ENCODE measurements around the gene ZSWIM4. TPM values are rescaled to one million over a fixed set of nuclear protein-coding genes. Genes with fewer than 3 reads are reported as not detected.
A peak's percentile ranks its signal among the peaks of the same experiment; 100 is the strongest.

The ZSWIM4 gene
- total and polyA plus RNA-seq, 10 donors = 1.5 to 14.8 (median 7.7) TPM

DNA sequence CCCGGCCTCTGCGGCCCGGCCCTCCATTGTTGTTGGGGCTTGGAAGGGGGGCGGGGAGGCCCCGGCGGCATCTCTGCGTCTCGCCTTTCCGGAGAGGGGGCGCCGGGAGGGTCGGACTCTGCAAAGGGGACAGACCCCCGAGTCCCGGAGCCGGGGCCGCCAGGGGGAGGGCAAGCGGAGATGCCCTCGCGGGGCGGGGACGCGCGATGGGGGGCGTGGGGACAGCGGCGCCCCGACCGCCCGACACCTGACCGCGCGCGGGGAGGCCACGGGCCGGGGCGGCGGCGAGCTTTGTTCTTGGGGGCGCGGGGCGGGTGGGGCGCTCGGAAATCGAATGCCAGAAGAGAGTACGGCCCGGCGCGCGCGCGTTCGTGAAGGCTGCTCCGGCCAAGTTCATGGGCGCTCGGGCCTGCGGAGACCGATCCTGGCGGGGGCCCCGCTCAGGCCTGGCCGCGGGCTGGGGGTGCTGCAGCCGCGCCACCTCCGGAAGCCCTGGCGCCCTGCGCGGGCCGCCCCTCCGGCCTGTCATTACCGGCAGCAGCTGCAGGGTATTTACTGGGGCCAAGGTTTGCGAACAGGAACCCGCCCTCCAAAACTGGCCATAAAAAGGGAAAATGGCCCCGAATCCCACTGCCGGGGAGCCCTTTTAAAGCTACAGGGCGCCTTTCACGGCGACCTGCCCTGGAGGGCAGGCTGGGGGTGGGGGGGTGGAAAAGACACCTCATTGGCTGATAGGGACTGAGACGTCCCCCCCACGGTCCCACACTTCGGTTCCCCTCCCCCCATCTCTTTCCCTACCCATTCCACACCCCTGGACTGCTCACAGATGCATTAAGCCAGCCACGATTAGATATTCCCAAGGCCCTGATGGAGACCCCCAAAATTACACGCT, 70.6 kb downstream of the ZSWIM4 start:
- DNase-seq = peak; percentile 78
- intact Hi-C loops (cut with DNase I; ENCODE audit: low total_unique reads) = loop anchor here (10.0 kb wide), 1 partner anchor 591 kb away; no protein-coding TSS in a partner anchor
- WGBS, 5 donors = 2 to 6% (median 2%) methylated on average over 20 to 82 of the region's 82 CpGs
- Histone ChIP-seq H3K4me3 (peak overlapping the region; percentile 33 to 78 (median 48)), H3K9me3 (no peaks in the 10 kb centered on the region), H3K4me1 (peaks cover 5 to 51% (median 39%) of the 10 kb centered on the region in 6 donors), H3K36me3 (no peaks in the 10 kb centered on the region), H3K27me3 (replicated peaks in 1 of 7) (peaks cover 0 to 60% (median 20%) of the 10 kb centered on the region in 7 donors), H3K27ac (peak overlapping the region in 2 of 8 donors; percentile 11 to 14)
- peak in 2 of 3 donors; percentile 43 to 48 for TF ChIP-seq POLR2AphosphoS5 (IDR thresholded peaks at IDR 0.05)
- no peak for TF ChIP-seq POLR2A (IDR thresholded peaks at IDR 0.05)
- TF ChIP-seq, protein P1, sequence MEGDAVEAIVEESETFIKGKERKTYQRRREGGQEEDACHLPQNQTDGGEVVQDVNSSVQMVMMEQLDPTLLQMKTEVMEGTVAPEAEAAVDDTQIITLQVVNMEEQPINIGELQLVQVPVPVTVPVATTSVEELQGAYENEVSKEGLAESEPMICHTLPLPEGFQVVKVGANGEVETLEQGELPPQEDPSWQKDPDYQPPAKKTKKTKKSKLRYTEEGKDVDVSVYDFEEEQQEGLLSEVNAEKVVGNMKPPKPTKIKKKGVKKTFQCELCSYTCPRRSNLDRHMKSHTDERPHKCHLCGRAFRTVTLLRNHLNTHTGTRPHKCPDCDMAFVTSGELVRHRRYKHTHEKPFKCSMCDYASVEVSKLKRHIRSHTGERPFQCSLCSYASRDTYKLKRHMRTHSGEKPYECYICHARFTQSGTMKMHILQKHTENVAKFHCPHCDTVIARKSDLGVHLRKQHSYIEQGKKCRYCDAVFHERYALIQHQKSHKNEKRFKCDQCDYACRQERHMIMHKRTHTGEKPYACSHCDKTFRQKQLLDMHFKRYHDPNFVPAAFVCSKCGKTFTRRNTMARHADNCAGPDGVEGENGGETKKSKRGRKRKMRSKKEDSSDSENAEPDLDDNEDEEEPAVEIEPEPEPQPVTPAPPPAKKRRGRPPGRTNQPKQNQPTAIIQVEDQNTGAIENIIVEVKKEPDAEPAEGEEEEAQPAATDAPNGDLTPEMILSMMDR (IDR thresholded peaks at IDR 0.05 in 8 of 11, conservative IDR thresholded peaks at IDR 0.05 in 3 of 11) = peak in 1 of 11 experiments; percentile 6

- intact Hi-C loops (cut with DNase I; ENCODE audit: low total_unique reads) = loop anchor here (10.0 kb wide), 1 partner anchor 592 kb away; no protein-coding TSS in a partner anchor
Measured at GRCh38 chr19:13866463-13867046, 71.3 kb downstream of the ZSWIM4 start.

GRCh38 chr19:13868663-13869062, 73.4 kb downstream of the ZSWIM4 start:
- intact Hi-C loops (cut with DNase I; ENCODE audit: low total_unique reads) = loop anchor here (10.0 kb wide), 1 partner anchor 594 kb away; no protein-coding TSS in a partner anchor
- TF ChIP-seq, protein P1 (IDR thresholded peaks at IDR 0.05 in 8 of 11, conservative IDR thresholded peaks at IDR 0.05 in 3 of 11) = no peak
- TF ChIP-seq POLR2AphosphoS5 (IDR thresholded peaks at IDR 0.05) = no peak
- TF ChIP-seq POLR2A (IDR thresholded peaks at IDR 0.05) = no peak

More at GRCh38 chr19:13866463-13867046, 71.3 kb downstream of the ZSWIM4 start:
- Histone ChIP-seq H3K4me1 (peaks cover 0 to 43% (median 32%) of the 10 kb centered on the region in 6 donors), H3K36me3 (no peaks in the 10 kb centered on the region), H3K27ac (no peak overlapping the region), H3K27me3 (replicated peaks in 1 of 7) (peaks cover 0 to 65% (median 20%) of the 10 kb centered on the region in 7 donors), H3K9me3 (no peaks in the 10 kb centered on the region), H3K4me3 (peak overlapping the region in 2 of 8 donors; percentile 59 to 78)
- no peak for DNase-seq
- TF ChIP-seq POLR2AphosphoS5 (IDR thresholded peaks at IDR 0.05) (no peak), POLR2A (IDR thresholded peaks at IDR 0.05) (no peak)
- TF ChIP-seq, protein P1 (IDR thresholded peaks at IDR 0.05 in 8 of 11, conservative IDR thresholded peaks at IDR 0.05 in 3 of 11) = no peak
- whole genome bisulfite sequencing, 5 donors = 71 to 79% (median 73%) methylated on average over 15 of the region's 15 CpGs

More at GRCh38 chr19:13868663-13869062, 73.4 kb downstream of the ZSWIM4 start:
- no peaks in the 10 kb centered on the region for H3K36me3 ChIP-seq
- H3K27me3 ChIP-seq (replicated peaks in 1 of 7) = peaks cover 0 to 77% (median 20%) of the 10 kb centered on the region in 7 donors
- H3K4me1 ChIP-seq = peaks cover 0 to 43% (median 29%) of the 10 kb centered on the region in 6 donors
- no peak overlapping the region for H3K4me3 ChIP-seq
- no peaks in the 10 kb centered on the region for H3K9me3 ChIP-seq
- H3K27ac ChIP-seq = no peak overlapping the region
- 68 to 88% (median 77%) methylated on average over 4 of the region's 4 CpGs for WGBS, 5 donors
- DNase-seq = no peak

Data from spleen (tissue), 11 donors.